Activated CD8-positive, alpha-beta memory T cell treated with anti-CD3 and anti-CD28 coated beads, Interleukin-2, amount 50 U/mL, for 4 hours (primary cell): ENCODE measurements around the gene LTBP3.
A peak's percentile ranks its signal among the peaks of the same experiment; 100 is the strongest.

Experiments
- DNase-seq: peaks from one replicate; pipeline ENCODE4 v3.0.0-alpha.2; 2020

LTBP3 gene

DNA sequence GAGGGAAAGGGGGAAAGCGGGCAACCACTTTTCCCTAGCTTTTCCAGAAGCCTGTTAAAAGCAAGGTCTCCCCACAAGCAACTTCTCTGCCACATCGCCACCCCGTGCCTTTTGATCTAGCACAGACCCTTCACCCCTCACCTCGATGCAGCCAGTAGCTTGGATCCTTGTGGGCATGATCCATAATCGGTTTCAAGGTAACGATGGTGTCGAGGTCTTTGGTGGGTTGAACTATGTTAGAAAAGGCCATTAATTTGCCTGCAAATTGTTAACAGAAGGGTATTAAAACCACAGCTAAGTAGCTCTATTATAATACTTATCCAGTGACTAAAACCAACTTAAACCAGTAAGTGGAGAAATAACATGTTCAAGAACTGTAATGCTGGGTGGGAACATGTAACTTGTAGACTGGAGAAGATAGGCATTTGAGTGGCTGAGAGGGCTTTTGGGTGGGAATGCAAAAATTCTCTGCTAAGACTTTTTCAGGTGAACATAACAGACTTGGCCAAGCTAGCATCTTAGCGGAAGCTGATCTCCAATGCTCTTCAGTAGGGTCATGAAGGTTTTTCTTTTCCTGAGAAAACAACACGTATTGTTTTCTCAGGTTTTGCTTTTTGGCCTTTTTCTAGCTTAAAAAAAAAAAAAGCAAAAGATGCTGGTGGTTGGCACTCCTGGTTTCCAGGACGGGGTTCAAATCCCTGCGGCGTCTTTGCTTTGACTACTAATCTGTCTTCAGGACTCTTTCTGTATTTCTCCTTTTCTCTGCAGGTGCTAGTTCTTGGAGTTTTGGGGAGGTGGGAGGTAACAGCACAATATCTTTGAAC, 52.5 kb downstream of the LTBP3 start:
- DNase-seq: no peak

- no peak for DNase-seq
Observed at GRCh38 chr11:65504674-65505465, 53.3 kb downstream of the LTBP3 start.

DNA sequence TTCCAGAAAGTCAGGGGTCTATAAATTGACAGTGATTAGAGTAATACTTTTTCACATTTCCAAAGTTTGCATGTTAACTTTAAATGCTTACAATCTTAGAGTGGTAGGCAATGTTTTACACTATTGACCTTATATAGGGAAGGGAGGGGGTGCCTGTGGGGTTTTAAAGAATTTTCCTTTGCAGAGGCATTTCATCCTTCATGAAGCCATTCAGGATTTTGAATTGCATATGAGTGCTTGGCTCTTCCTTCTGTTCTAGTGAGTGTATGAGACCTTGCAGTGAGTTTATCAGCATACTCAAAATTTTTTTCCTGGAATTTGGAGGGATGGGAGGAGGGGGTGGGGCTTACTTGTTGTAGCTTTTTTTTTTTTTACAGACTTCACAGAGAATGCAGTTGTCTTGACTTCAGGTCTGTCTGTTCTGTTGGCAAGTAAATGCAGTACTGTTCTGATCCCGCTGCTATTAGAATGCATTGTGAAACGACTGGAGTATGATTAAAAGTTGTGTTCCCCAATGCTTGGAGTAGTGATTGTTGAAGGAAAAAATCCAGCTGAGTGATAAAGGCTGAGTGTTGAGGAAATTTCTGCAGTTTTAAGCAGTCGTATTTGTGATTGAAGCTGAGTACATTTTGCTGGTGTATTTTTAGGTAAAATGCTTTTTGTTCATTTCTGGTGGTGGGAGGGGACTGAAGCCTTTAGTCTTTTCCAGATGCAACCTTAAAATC, 54.0 kb downstream of the LTBP3 start:
- DNase-seq: no peak

DNA sequence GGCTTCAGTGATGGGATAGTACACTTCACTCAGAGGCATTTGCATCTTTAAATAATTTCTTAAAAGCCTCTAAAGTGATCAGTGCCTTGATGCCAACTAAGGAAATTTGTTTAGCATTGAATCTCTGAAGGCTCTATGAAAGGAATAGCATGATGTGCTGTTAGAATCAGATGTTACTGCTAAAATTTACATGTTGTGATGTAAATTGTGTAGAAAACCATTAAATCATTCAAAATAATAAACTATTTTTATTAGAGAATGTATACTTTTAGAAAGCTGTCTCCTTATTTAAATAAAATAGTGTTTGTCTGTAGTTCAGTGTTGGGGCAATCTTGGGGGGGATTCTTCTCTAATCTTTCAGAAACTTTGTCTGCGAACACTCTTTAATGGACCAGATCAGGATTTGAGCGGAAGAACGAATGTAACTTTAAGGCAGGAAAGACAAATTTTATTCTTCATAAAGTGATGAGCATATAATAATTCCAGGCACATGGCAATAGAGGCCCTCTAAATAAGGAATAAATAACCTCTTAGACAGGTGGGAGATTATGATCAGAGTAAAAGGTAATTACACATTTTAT, 54.7 kb downstream of the LTBP3 start:
- DNase-seq: no peak

DNA sequence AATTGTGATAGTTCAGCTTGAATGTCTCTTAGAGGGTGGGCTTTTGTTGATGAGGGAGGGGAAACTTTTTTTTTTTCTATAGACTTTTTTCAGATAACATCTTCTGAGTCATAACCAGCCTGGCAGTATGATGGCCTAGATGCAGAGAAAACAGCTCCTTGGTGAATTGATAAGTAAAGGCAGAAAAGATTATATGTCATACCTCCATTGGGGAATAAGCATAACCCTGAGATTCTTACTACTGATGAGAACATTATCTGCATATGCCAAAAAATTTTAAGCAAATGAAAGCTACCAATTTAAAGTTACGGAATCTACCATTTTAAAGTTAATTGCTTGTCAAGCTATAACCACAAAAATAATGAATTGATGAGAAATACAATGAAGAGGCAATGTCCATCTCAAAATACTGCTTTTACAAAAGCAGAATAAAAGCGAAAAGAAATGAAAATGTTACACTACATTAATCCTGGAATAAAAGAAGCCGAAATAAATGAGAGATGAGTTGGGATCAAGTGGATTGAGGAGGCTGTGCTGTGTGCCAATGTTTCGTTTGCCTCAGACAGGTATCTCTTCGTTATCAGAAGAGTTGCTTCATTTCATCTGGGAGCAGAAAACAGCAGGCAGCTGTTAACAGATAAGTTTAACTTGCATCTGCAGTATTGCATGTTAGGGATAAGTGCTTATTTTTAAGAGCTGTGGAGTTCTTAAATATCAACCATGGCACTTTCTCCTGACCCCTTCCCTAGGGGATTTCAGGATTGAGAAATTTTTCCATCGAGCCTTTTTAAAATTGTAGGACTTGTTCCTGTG, 55.4 kb downstream of the LTBP3 start:
- DNase-seq: no peak

DNA sequence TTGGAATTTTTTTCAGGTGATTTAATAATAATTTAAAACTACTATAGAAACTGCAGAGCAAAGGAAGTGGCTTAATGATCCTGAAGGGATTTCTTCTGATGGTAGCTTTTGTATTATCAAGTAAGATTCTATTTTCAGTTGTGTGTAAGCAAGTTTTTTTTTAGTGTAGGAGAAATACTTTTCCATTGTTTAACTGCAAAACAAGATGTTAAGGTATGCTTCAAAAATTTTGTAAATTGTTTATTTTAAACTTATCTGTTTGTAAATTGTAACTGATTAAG, 55.9 kb downstream of the LTBP3 start:
- no peak for DNase-seq

- no peak for DNase-seq
Observed at GRCh38 chr11:65501472-65502273, 56.5 kb downstream of the LTBP3 start.

GRCh38 chr11:65501186-65501471, 57.0 kb downstream of the LTBP3 start:
- no peak for DNase-seq

DNA sequence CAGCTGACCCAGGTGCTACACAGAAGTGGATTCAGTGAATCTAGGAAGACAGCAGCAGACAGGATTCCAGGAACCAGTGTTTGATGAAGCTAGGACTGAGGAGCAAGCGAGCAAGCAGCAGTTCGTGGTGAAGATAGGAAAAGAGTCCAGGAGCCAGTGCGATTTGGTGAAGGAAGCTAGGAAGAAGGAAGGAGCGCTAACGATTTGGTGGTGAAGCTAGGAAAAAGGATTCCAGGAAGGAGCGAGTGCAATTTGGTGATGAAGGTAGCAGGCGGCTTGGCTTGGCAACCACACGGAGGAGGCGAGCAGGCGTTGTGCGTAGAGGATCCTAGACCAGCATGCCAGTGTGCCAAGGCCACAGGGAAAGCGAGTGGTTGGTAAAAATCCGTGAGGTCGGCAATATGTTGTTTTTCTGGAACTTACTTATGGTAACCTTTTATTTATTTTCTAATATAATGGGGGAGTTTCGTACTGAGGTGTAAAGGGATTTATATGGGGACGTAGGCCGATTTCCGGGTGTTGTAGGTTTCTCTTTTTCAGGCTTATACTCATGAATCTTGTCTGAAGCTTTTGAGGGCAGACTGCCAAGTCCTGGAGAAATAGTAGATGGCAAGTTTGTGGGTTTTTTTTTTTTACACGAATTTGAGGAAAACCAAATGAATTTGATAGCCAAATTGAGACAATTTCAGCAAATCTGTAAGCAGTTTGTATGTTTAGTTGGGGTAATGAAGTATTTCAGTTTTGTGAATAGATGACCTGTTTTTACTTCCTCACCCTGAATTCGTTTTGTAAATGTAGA, 57.6 kb downstream of the LTBP3 start:
- no peak for DNase-seq

- no peak for DNase-seq
Observed at GRCh38 chr11:65499713-65500386, 58.3 kb downstream of the LTBP3 start.

GRCh38 chr11:65498977-65499712, 59.0 kb downstream of the LTBP3 start, which contains the start of gene MALAT1:
Gene MALAT1, plus strand, starts transcription at chr11:65499045.
- DNase-seq: peak; percentile 93

- no peak for DNase-seq
Observed at GRCh38 chr11:65498727-65498976, 59.5 kb downstream of the LTBP3 start.

DNA sequence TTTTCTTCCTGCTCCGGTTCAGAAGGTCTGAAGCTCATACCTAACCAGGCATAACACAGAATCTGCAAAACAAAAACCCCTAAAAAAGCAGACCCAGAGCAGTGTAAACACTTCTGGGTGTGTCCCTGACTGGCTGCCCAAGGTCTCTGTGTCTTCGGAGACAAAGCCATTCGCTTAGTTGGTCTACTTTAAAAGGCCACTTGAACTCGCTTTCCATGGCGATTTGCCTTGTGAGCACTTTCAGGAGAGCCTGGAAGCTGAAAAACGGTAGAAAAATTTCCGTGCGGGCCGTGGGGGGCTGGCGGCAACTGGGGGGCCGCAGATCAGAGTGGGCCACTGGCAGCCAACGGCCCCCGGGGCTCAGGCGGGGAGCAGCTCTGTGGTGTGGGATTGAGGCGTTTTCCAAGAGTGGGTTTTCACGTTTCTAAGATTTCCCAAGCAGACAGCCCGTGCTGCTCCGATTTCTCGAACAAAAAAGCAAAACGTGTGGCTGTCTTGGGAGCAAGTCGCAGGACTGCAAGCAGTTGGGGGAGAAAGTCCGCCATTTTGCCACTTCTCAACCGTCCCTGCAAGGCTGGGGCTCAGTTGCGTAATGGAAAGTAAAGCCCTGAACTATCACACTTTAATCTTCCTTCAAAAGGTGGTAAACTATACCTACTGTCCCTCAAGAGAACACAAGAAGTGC, 60.0 kb downstream of the LTBP3 start:
- peak; percentile 63 for DNase-seq

DNA sequence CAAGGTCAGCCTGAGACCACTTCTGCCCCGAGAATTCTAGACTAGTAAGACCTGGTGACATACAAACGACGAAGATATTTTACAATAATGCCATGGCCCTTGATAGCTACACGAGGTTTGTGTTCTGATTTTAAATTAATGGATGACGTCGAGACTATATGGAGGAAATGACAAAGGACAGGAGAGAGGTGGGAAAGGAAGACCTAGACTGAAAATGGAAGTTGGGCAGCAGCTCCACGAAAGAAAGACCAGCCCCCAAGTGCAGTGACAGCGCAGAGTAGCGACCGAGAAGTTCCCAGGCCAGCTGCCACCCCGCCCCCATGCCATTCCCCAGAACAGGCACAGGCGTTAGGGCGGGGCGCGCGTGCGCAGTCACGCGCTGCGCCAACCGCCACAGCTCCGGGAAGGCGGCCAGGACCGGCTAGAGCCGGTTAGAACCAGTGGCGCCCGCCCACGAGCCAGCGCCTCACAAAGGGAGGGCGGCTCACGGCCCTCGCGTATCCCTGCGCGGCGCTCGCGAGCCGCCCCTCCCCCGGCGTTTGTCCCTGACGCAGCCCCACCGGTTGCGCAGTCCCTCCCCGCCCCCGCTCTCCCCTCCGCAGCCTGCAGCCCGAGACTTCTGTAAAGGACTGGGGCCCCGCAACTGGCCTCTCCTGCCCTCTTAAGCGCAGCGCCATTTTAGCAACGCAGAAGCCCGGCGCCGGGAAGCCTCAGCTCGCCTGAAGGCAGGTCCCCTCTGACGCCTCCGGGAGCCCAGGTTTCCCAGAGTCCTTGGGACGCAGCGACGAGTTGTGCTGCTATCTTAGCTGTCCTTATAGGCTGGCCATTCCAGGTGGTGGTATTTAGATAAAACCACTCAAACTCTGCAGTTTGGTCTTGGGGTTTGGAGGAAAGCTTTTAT, 60.8 kb downstream of the LTBP3 start:
- DNase-seq: peak; percentile 99

GRCh38 chr11:65496304-65497140, 61.6 kb downstream of the LTBP3 start:
- DNase-seq: no peak

- DNase-seq: no peak
Observed at GRCh38 chr11:65493367-65494176, 64.6 kb downstream of the LTBP3 start.
